Psoas muscle (tissue), 8 donors: ENCODE measurements around the gene C16orf89. TPM values are rescaled to one million over a fixed set of nuclear protein-coding genes. Genes with fewer than 3 reads are reported as not detected.

ENCODE experiments used
- ATAC-seq, 4 donors: fragments of 200-7000 bp; cut with Tn5 transposase; one replicate each; pipeline ENCODE4 v1.9.1; 2020; ENCODE audit warnings: moderate library complexity in 3 of 4, mild to moderate bottlenecking in 2 of 4
- DNase-seq, 2 donors: peaks; one replicate each; pipeline ENCODE4 v3.0.0-alpha.2; 2020
- H3K27ac ChIP-seq: fragments of 200-600 bp; one replicate; pipeline ENCODE4 v1.8.0; 2022
- H3K27me3 ChIP-seq, 3 donors: fragments of 200-600 bp in 1 of 3; one replicate each; pipeline versions ENCODE4 v1.6.1 to v1.8.0; 2013 to 2022; ENCODE audit warnings: low read length in 2 of 3, mild to moderate bottlenecking in 2 of 3, moderate library complexity in 1 of 3; ENCODE audit not compliant: insufficient read depth in 3 of 3
- H3K36me3 ChIP-seq, 2 donors: fragments of 200-600 bp in 1 of 2; one replicate each; pipeline versions ENCODE4 v1.6.1 to v1.8.0; 2013 to 2022; ENCODE audit warnings: low read depth in 1 of 2, mild to moderate bottlenecking in 1 of 2, moderate library complexity in 1 of 2; ENCODE audit not compliant: insufficient read depth in 1 of 2
- H3K4me1 ChIP-seq: fragments of 200-600 bp; one replicate; pipeline ENCODE4 v1.8.0; 2022
- H3K4me3 ChIP-seq: fragments of 200-600 bp; one replicate; pipeline ENCODE4 v1.8.0; 2022; ENCODE audit warnings: mild to moderate bottlenecking
- H3K9me3 ChIP-seq: fragments of 200-600 bp; one replicate; pipeline ENCODE4 v1.8.0; 2022
- WGBS, 3 donors: extraction: QIAGEN DNeasy Blood & Tissue Kit; methylation state at CpG; one replicate each; pipeline versions ENCODE4 v1.1.6 to v1.1.7; 2013; 5-methylcytosine and 5-hydroxymethylcytosine counted together
- intact Hi-C, 2 donors: fragments of 100-400 bp; cut with DNase I; formaldehyde crosslinking; loops; one replicate each; pipeline versions ENCODE4 v1.11.0 to v1.14.2; 2022
- polyA plus RNA-seq, 3 donors: library from polyadenylated mRNA; stranded (reverse); fragments of 200-250 nt; gene quantifications; one replicate each; pipeline ENCODE4 v1.2.3, GENCODE V29; 2013
- total RNA-seq, 4 donors: library from RNA; stranded (reverse); fragmentation: NEBNext Ultra II Directional in 2 of 4; extraction: Animal tissue kit (Norgen Biotek cat#: 25700) in 2 of 4; gene quantifications; one replicate each; pipeline versions ENCODE4 v1.2.1 to v1.2.4, GENCODE V29; 2021 to 2023
- TF ChIP-seq, protein P1 (sequence below): fragments of 200-600 bp; IDR thresholded peaks from one replicate; pipeline ENCODE4 v1.8.0; 2022; ENCODE audit warnings: antibody characterized with exemption
- donor health status: healthy with polysubstance abuse.
- donor health status: DM: no; HTN: no; CAD: no; lungs with moderate emphysema.
- donor health status: Bipolar disorder and iron deficiency.
- donor health status: healthy.
- donor health status: DM: yes; HTN: yes; CAD: no.
- donor health status: DM: no; HTN: no; CAD: no.
- donor health status: DM: no; HTN: no; CAD: no.
- donor health status: DM: yes; HTN: yes; CAD: no.

The C16orf89 gene
- total and polyA plus RNA-seq, 7 donors: 0.29 to 9.3 (median 0.90) TPM; not detected in 1

DNA sequence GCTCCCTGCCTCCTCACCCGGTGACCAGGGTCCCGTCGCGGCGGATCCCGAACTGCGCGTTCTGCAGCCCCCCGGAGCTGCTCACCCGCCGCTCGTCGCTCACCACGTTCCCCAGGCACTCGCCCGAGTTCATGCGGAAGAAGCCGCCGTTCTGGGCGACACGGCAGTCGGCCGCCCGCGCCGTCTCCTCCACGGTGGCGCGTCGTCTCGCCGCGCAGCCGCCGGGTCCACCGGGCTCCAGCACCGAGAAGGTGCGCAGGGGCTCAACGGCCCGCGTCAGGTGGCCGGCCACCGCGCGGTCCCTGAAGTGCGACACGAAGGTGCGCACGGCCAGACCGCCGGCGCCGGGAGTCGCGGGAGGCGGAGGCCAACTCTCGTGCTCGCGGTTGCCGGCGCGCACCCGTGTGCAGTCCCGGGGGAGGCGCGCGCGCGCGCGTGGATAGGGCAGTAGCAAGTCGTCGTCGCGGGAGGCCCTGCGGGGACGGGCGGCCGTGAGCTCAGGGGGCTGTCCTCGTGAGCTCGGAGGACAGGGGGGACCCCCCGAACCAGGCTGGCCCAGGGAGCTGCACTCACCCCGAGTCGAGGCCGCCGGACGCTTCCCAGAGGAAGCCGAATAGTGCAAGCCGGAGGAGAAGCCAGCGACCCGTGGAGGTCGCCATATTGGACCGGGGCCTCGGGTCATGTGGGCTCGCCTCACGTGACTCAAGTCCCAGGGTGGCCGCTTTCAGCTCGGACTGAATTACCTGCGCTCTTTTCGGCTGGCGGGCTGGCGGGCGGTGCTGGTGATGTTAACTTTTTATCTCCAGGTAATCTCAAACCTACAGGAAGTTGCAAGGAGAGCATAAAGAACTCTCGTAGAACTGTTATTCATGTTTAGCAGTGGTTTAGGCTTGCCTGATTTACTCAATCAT is 32.2 kb downstream of the C16orf89 start, which contains the start of gene NAGPA:
TSS of gene NAGPA (minus strand) at position 680 of the 911 bp plus-strand sequence. CDS start at position 659, 21 bp downstream.
- peaks cover 0 to 25% of the 10 kb centered on the region in 2 donors for H3K36me3 ChIP-seq
- WGBS, 3 donors: 0 to 1% (median 0%) methylated on average over 77 to 104 of the region's 104 CpGs
- H3K4me1 ChIP-seq: peaks cover 13% of the 10 kb centered on the region
- H3K27me3 ChIP-seq: no peaks in the 10 kb centered on the region
- peak within 1 kb of the TSS; percentile 78 for H3K27ac ChIP-seq
- ATAC-seq (peak; percentile 95 to 99 (median 96)), DNase-seq (peak; percentile 90 to 96)
- TF ChIP-seq, protein P1, sequence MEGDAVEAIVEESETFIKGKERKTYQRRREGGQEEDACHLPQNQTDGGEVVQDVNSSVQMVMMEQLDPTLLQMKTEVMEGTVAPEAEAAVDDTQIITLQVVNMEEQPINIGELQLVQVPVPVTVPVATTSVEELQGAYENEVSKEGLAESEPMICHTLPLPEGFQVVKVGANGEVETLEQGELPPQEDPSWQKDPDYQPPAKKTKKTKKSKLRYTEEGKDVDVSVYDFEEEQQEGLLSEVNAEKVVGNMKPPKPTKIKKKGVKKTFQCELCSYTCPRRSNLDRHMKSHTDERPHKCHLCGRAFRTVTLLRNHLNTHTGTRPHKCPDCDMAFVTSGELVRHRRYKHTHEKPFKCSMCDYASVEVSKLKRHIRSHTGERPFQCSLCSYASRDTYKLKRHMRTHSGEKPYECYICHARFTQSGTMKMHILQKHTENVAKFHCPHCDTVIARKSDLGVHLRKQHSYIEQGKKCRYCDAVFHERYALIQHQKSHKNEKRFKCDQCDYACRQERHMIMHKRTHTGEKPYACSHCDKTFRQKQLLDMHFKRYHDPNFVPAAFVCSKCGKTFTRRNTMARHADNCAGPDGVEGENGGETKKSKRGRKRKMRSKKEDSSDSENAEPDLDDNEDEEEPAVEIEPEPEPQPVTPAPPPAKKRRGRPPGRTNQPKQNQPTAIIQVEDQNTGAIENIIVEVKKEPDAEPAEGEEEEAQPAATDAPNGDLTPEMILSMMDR: no peak
- H3K4me3 ChIP-seq: peak within 1 kb of the TSS; percentile 95
- intact Hi-C loops: loop anchor here in 1 of 2 donors (10.0 kb wide), 1 partner anchor 61 kb away; the partner anchor contains the start of gene EEF2KMT
- H3K9me3 ChIP-seq: no peaks in the 10 kb centered on the region

DNA sequence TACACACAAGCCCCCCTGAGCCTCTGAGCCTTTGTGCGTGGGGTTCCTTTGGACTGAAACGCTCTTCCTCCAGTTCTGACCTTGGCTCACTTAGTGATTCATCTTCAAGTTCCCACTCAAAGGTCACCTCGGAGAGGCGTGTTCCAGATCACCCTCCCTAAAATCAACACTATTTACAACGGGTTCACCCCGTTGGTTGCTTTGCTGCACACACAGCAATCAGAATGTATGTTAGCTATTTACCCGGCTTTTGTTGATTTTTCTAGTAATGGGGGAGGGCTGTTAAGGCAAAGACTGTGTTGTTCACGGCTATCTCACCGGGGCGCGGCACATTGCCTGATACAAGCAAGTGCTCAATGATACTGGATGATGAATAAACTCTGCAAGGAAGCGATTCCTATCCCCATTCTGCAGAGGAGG is 33.0 kb downstream of the C16orf89 start:
- TF ChIP-seq, protein P1: no peak
- intact Hi-C loops: loop anchor here in 1 of 2 donors (10.0 kb wide), 1 partner anchor 62 kb away; the partner anchor contains the start of gene EEF2KMT
- peak in 1 of 2 donors; percentile 39 for DNase-seq

DNA sequence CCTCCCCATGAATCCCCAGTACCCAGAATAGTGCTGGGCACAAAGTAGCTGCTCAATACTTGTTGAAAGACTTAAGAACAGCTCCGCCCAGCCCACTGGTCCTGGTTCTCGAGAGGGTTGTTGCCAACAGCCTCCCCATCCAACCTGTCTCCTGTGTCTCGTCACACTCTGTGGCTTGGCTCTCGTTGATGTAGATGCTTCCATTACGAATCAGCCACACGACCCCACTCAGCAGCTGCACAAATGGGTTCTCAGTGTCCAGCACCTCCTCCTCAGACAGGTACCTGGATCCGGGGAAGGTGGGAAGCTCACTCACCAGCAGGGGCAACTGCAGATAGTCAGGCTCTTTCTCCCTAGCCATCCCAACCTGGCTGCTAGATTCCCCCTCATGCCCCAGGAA is 34.2 kb downstream of the C16orf89 start:
- 78 to 87% (median 78%) methylated on average over 7 of the region's 7 CpGs for WGBS, 3 donors
- intact Hi-C loops: loop anchor here in 1 of 2 donors (10.0 kb wide), 1 partner anchor 63 kb away; the partner anchor contains the start of gene EEF2KMT
- H3K27me3 ChIP-seq: no peaks in the 10 kb centered on the region
- TF ChIP-seq, protein P1: no peak
- no peak overlapping the region for H3K27ac ChIP-seq
- H3K4me1 ChIP-seq: peaks cover 13% of the 10 kb centered on the region
- peaks cover 0 to 34% of the 10 kb centered on the region in 2 donors for H3K36me3 ChIP-seq
- no peaks in the 10 kb centered on the region for H3K9me3 ChIP-seq
- ATAC-seq (no peak), DNase-seq (peak in 1 of 2 donors; percentile 27)
- no peak overlapping the region for H3K4me3 ChIP-seq

More for the DNA sequence above, 33.0 kb downstream of the C16orf89 start:
- no peaks in the 10 kb centered on the region for H3K27me3 ChIP-seq
- H3K4me3 ChIP-seq: peak overlapping the region; percentile 95
- WGBS, 3 donors: 38 to 42% (median 39%) methylated on average over 12 of the region's 12 CpGs
- H3K4me1 ChIP-seq: peaks cover 13% of the 10 kb centered on the region
- peaks cover 0 to 28% of the 10 kb centered on the region in 2 donors for H3K36me3 ChIP-seq
- H3K9me3 ChIP-seq: no peaks in the 10 kb centered on the region
- no peak for ATAC-seq
- H3K27ac ChIP-seq: peak overlapping the region; percentile 78

DNA sequence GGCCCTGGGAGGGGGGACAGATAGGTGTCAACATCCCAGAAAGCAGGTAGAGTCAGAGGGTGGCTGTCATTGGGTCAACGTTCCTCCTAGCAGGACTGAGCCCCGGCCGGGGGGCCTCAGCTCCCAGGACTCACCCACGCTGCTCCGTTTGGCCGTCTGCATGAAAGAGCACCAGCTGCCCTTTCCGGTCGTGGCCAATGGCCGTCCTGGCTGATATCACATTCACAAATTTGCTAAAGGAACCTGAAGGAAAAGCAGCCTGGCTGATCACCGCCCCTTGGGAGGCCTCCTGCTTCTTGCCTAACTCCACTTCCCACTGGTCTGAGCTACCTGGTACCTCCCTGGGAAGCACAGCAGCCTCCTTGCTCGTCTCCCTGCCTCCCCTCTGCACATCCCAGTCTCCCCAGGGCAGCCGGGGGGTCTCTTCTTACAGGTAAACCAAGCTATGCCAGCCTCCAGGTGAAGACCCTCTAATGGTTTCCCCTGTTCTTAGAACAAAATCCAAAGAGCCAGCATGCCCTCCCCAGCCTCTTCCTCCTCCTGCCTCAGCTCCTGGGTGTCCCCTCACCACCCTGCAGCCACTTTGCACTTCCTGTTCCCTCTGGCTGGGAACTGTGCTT is 35.4 kb downstream of the C16orf89 start:
- Histone ChIP-seq H3K27ac (no peak overlapping the region), H3K27me3 (no peaks in the 10 kb centered on the region), H3K9me3 (no peaks in the 10 kb centered on the region), H3K36me3 (peaks cover 0 to 34% of the 10 kb centered on the region in 2 donors), H3K4me1 (peaks cover 13% of the 10 kb centered on the region), H3K4me3 (no peak overlapping the region)
- intact Hi-C loops: loop anchor here in 1 of 2 donors (10.0 kb wide), 1 partner anchor 64 kb away; the partner anchor contains the start of gene EEF2KMT
- TF ChIP-seq, protein P1: no peak
- WGBS, 3 donors: 82 to 91% (median 82%) methylated on average over 12 of the region's 12 CpGs
- ATAC-seq: no peak
- DNase-seq: peak in 1 of 2 donors; percentile 39
